ENCODE results near the gene CKAP2.
"Not testable (repeated sequence)": the region's sequence is repeated elsewhere in the genome, so short reads cannot be mapped to it uniquely, and the experiment has no call there.

DNA sequence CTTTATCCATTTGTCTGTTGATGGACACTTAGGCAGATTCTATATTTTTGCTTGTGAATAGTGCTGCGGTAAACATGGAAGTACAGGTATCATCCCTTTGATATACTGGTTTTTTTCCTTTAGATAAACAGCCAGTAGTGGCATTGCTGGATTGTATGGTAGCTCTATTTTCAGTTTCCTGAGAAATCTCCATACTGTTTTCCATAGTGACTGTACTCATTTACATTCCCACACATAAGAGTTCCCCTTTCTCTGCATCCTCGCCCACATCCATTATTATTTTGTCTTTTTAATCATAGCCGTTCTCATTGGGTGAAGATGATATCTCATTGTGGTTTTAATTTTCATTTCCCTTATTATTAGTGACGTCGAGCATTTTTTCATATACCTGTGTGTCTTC lies 35.7 kb downstream of the CKAP2 start:
- TF ChIP-seq ZNF341 (tag by site-specific recombination; IDR thresholded peaks at IDR 0.05; ENCODE audit: low read depth); ZNF660 (tag by site-specific recombination; IDR thresholded peaks at IDR 0.05): not testable (repeated sequence)
- TF ChIP-seq, protein P1, sequence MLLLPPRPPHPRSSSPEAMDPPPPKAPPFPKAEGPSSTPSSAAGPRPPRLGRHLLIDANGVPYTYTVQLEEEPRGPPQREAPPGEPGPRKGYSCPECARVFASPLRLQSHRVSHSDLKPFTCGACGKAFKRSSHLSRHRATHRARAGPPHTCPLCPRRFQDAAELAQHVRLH (tag by site-specific recombination; IDR thresholded peaks at IDR 0.05): not testable (repeated sequence)

All from HEK293 (cell line).